HepG2 (cell line): Measurements from ENCODE around the gene HYAL1. TPM values are rescaled to one million over a fixed set of nuclear protein-coding genes. Genes with fewer than 3 reads are reported as not detected.

Experiments
- ATAC-seq: fragments of 200-7000 bp; cut with Tn5 transposase; 3 replicates; pipeline ENCODE4 v1.9.1; 2020; ENCODE audit warnings: mild to moderate bottlenecking, moderate library complexity
- BruUV-seq: library from RNA; stranded (reverse); fragments of 400-500 nt; replicated peaks from 2 replicates; lab custom pipeline; 2021; lab: Mats Ljungman, UMichigan
- CTCF ChIA-PET: fragments of 300-600 bp; formaldehyde crosslinking; extraction: SDS; loops from one replicate; lab custom pipeline; 2021; ENCODE audit warnings: low total read pairs, inconsistent platforms, low intra/inter-chr PET ratio; lab: Yijun Ruan, JAX
- POLR2A ChIA-PET: fragments of 350-600 bp; sonication (Branson Sonifier 250); formaldehyde crosslinking; loops from one replicate; lab custom pipeline; 2020; ENCODE audit warnings: antibody characterized with exemption, inconsistent platforms; lab: Yijun Ruan, JAX
- DNase-seq: peaks from one replicate; pipeline ENCODE4 v3.0.0-alpha.2; 2015; ENCODE audit warnings: low spot score
- FAIRE-seq: peaks from 3 replicates; lab custom pipeline; 2011; peaks lifted over from hg19 to GRCh38; lab: Jason Lieb, UNC
- H2AFZ ChIP-seq: one replicate; pipeline ENCODE4 v1.6.1; 2011; ENCODE audit warnings: low read length, inconsistent platforms
- H3K27ac ChIP-seq: fragments of 300-600 bp; 3 replicates; pipeline ENCODE4 v1.8.0; 2011; ENCODE audit warnings: mixed run types, mild to moderate bottlenecking, mixed read lengths, low read length, inconsistent platforms; ENCODE audit not compliant: insufficient read depth; ENCODE audit errors: extremely low read length
- H3K27me3 ChIP-seq, 2 experiments: fragments of 200-600 bp in 1 of 2; 2 replicates in 1 of 2; 3 replicates in 1 of 2; pipeline versions ENCODE4 v1.6.0 to v1.8.0; 2011; ENCODE audit warnings: low read length in 2 of 2, mild to moderate bottlenecking in 2 of 2, moderate library complexity in 2 of 2, inconsistent platforms in 1 of 2; ENCODE audit not compliant: insufficient read depth in 2 of 2, control insufficient read depth in 1 of 2
- H3K36me3 ChIP-seq, 2 experiments: fragments of 200-600 bp in 1 of 2; replicated peaks in 1 of 2; 2 replicates in 1 of 2; 3 replicates in 1 of 2; pipeline versions ENCODE4 v1.5.1 to v1.8.0; 2011; ENCODE audit warnings: low read length in 2 of 2, inconsistent platforms in 1 of 2; ENCODE audit not compliant: insufficient read depth in 2 of 2, control insufficient read depth in 1 of 2
- H3K4me1 ChIP-seq: 2 replicates; pipeline ENCODE4 v1.5.1; 2012; ENCODE audit warnings: low read length, inconsistent platforms; ENCODE audit not compliant: insufficient read depth
- H3K4me2 ChIP-seq: 2 replicates; pipeline ENCODE4 v1.6.0; 2011; ENCODE audit warnings: low read depth, low read length, inconsistent platforms
- H3K4me3 ChIP-seq, 3 experiments: fragments of 200-600 bp in 1 of 3; sonication (generic), shearing (Covaris generic) in 1 of 3; replicated peaks in 1 of 3; 2 replicates each; pipeline ENCODE4 v1.5.1; 2011 to 2016; ENCODE audit warnings: low read length in 3 of 3, inconsistent platforms in 2 of 3, low read depth in 2 of 3, mild to moderate bottlenecking in 2 of 3, control low read depth in 1 of 3, mixed read lengths in 1 of 3; ENCODE audit not compliant: insufficient read depth in 1 of 3
- H3K79me2 ChIP-seq: one replicate; pipeline ENCODE4 v1.6.1; 2011; ENCODE audit warnings: low read length, inconsistent platforms; ENCODE audit not compliant: insufficient read depth
- H3K9ac ChIP-seq: 2 replicates; pipeline ENCODE4 v1.6.0; 2011; ENCODE audit warnings: mild to moderate bottlenecking, low read depth, low read length, inconsistent platforms; ENCODE audit not compliant: insufficient read depth
- H3K9me3 ChIP-seq: 2 replicates; pipeline ENCODE4 v1.5.1; 2012; ENCODE audit warnings: mild to moderate bottlenecking, low read length
- H4K20me1 ChIP-seq: 2 replicates; pipeline ENCODE4 v1.6.0; 2011; ENCODE audit warnings: inconsistent platforms, mild to moderate bottlenecking, low read length, moderate library complexity; ENCODE audit not compliant: insufficient read depth
- AGO2 ChIP-seq: fragments of 200-400 bp; formaldehyde crosslinking; optimal IDR thresholded peaks from 2 replicates; pipeline ENCODE3; 2017; ENCODE audit warnings: mild to moderate bottlenecking, low read depth, low read length, moderate library complexity
- HDAC1 ChIP-seq: sonication (generic); formaldehyde crosslinking; IDR thresholded peaks from 2 replicates; pipeline ENCODE4 v1.5.1; 2020; ENCODE audit warnings: mild to moderate bottlenecking, missing genetic modification reagents
- RBFOX2 ChIP-seq: fragments of 200-400 bp; formaldehyde crosslinking; IDR thresholded peaks from 2 replicates; pipeline ENCODE4 v1.6.1; 2017; ENCODE audit warnings: low read depth, mild to moderate bottlenecking, low read length
- TARDBP ChIP-seq: sonication (generic); formaldehyde crosslinking; IDR thresholded peaks from 2 replicates; pipeline ENCODE4 v1.8.0; 2022; ENCODE audit warnings: mild to moderate bottlenecking, missing genetic modification reagents
- ZBTB7A ChIP-seq: sonication (generic); formaldehyde crosslinking; IDR thresholded peaks from 2 replicates; pipeline ENCODE4 v1.8.0; 2022; ENCODE audit warnings: mild to moderate bottlenecking, missing genetic modification reagents
- ZNF431 ChIP-seq: sonication (generic); formaldehyde crosslinking; IDR thresholded peaks from 2 replicates; pipeline ENCODE4 v1.9.0; 2022; ENCODE audit warnings: missing genetic modification reagents, low read depth, mild to moderate bottlenecking, borderline replicate concordance
- ZNF547 ChIP-seq: sonication (generic); formaldehyde crosslinking; IDR thresholded peaks from 2 replicates; pipeline ENCODE4 v1.5.1; 2020; ENCODE audit warnings: mild to moderate bottlenecking, missing genetic modification reagents
- ZNF619 ChIP-seq: sonication (generic); formaldehyde crosslinking; IDR thresholded peaks from 2 replicates; pipeline ENCODE4 v1.4.0; 2020; ENCODE audit warnings: mild to moderate bottlenecking, missing genetic modification reagents
- WGBS: methylation state at CpG from one replicate; pipeline ENCODE4 v1.1.6; 2017; ENCODE audit warnings: low lambda C conversion rate; 5-methylcytosine and 5-hydroxymethylcytosine counted together
- in situ Hi-C: cut with HindIII; loops from 2 replicates; pipeline ENCODE4 v1.10.0; 2017; ENCODE audit warnings: low pct_unique_long_range_greater_than_20kb; ENCODE audit not compliant: extremely low pct_ligation_motif_present
- intact Hi-C: fragments of 100-400 bp; cut with micrococcal nuclease; formaldehyde crosslinking; loops from one replicate; pipeline ENCODE4 v1.10.0; 2022; ENCODE audit not compliant: unreplicated experiment
- polyA plus RNA-seq, 8 experiments: library from polyadenylated mRNA; depleted of rRNA in 3 of 8; stranded (reverse) in 7 of 8; unstranded in 1 of 8; fragments of >200 nt; fragmentation: Illumina TruSeq in 4 of 8; extraction: Trizol in 4 of 8; gene quantifications; 2 replicates each; pipeline versions ENCODE4 v1.2.1 to v1.2.3, GENCODE V29; 2011 to 2016; ENCODE audit warnings: low read depth in 4 of 8, missing spikeins in 1 of 8, mixed read lengths in 1 of 8; ENCODE audit not compliant: insufficient read depth in 1 of 8
- total RNA-seq, 5 experiments: library from RNA; depleted of rRNA; stranded (reverse); fragments of >200 nt; fragmentation: Illumina TruSeq; extraction: Trizol; gene quantifications; 2 replicates each; pipeline ENCODE4 v1.2.3, GENCODE V29; 2016; ENCODE audit warnings: low read depth in 1 of 5
- TF ChIP-seq, protein P1 (sequence below): sonication (generic); IDR thresholded peaks from 2 replicates; pipeline ENCODE4 v1.6.1; 2016; ENCODE audit warnings: low read depth, borderline replicate concordance
- TF ChIP-seq, protein P2 (sequence below): sonication (generic); formaldehyde crosslinking; IDR thresholded peaks from 2 replicates; pipeline ENCODE4 v1.9.0; 2022; ENCODE audit warnings: missing genetic modification reagents, mild to moderate bottlenecking, borderline replicate concordance
- TF ChIP-seq, protein P3 (sequence below): sonication (generic); formaldehyde crosslinking; IDR thresholded peaks from 2 replicates; pipeline ENCODE4 v1.8.0; 2022; ENCODE audit warnings: mild to moderate bottlenecking, missing genetic modification reagents; ENCODE audit not compliant: insufficient replicate concordance
- TF ChIP-seq, protein P4 (sequence below): sonication (generic); formaldehyde crosslinking; IDR thresholded peaks from 2 replicates; pipeline ENCODE4 v1.4.0; 2020; ENCODE audit warnings: mild to moderate bottlenecking, missing genetic modification reagents
- TF ChIP-seq, protein P5 (sequence below): sonication (generic); formaldehyde crosslinking; IDR thresholded peaks from 2 replicates; pipeline ENCODE4 v1.4.0; 2020; ENCODE audit warnings: missing genetic modification reagents

The HYAL1 gene
- total and polyA plus RNA-seq, 2 of the 13 experiments (the other 11 are each of a cell fraction or from before 2014, with no cell fraction given) = 76.5 to 193 TPM

DNA sequence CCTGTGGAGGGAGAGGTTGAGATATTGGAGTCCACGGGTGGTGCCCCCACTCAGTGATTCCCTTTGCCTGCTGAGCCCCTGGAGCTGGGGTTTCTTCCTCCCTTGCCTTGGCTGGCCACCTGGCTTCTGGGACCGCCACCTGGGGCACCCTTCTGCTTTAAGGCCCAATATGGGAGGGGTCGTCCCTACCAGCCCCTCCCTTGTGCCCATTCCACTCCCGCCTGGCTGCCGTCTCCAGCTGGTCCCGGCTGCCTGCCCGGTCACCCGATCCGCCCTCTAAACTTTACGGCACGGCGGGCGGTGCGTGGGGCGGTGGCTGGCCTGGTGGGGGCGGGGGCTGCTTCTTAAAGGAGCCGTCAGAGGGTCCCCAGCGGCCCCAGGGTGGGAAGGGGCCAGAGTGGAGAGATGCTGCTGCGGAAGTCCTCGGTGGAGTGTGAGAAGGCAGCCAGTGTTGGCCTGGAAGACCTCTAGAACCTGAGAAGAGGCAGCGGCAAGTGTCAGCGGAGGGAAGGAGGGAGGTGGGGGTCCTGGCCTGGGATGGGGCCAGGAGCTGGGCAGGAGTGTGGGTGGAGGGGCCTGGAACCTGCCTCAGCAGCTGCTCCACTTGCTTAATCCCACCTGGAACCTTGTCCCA, 36.0 kb downstream of the HYAL1 start:
- Histone ChIP-seq H3K9ac (peak overlapping the region; percentile 94), H3K36me3 (no peaks in the 10 kb centered on the region; a peak in 2 of 5 replicates), H2AFZ (no peak overlapping the region), H3K4me2 (peak overlapping the region; percentile 98), H3K27ac (peak overlapping the region; percentile 88), H4K20me1 (no peaks in the 10 kb centered on the region), H3K4me3 (peak overlapping the region; percentile 9 to 83 (median 44); a peak in 5 of 6 replicates), H3K4me1 (peaks cover 88% of the 10 kb centered on the region), H3K27me3 (no peaks in the 10 kb centered on the region; a peak in 1 of 5 replicates), H3K79me2 (peaks cover 37% of the 10 kb centered on the region), H3K9me3 (no peaks in the 10 kb centered on the region)
- WGBS = 28% methylated on average over 7 of the region's 22 CpGs
- intact Hi-C loops (no loop called here), in situ Hi-C loops (no loop called here)
- DNase-seq (no peak), ATAC-seq (no peak), FAIRE-seq (no peak)
- POLR2A ChIA-PET = interaction anchor here (1.1 to 2.7 kb wide), 6 partner anchors 25 to 72 kb away, joined by 3 to 12 read pairs (median 7); partner anchors contain the start of genes IFRD2 and SLC38A3
- CTCF ChIA-PET = no interaction called here
- no TSS peak for BruUV-seq
- TF ChIP-seq ZNF431 (CRISPR knock-in tag) (no peak), ZNF619 (no peak), ZBTB7A (0 out of 2 replicates have a peak, but pooled peaks have one; percentile 32), AGO2 (peak; percentile 63), ZNF547 (CRISPR knock-in tag) (no peak), RBFOX2 (0 out of 2 replicates have a peak, but pooled peaks have one; percentile 30), HDAC1 (no peak), TARDBP (no peak)
- TF ChIP-seq, protein P1, sequence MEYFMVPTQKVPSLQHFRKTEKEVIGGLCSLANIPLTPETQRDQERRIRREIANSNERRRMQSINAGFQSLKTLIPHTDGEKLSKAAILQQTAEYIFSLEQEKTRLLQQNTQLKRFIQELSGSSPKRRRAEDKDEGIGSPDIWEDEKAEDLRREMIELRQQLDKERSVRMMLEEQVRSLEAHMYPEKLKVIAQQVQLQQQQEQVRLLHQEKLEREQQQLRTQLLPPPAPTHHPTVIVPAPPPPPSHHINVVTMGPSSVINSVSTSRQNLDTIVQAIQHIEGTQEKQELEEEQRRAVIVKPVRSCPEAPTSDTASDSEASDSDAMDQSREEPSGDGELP = peak; percentile 23; the same call in 1 of the 2 replicates
- TF ChIP-seq, protein P2, sequence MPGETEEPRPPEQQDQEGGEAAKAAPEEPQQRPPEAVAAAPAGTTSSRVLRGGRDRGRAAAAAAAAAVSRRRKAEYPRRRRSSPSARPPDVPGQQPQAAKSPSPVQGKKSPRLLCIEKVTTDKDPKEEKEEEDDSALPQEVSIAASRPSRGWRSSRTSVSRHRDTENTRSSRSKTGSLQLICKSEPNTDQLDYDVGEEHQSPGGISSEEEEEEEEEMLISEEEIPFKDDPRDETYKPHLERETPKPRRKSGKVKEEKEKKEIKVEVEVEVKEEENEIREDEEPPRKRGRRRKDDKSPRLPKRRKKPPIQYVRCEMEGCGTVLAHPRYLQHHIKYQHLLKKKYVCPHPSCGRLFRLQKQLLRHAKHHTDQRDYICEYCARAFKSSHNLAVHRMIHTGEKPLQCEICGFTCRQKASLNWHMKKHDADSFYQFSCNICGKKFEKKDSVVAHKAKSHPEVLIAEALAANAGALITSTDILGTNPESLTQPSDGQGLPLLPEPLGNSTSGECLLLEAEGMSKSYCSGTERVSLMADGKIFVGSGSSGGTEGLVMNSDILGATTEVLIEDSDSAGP = peak; percentile 98
- TF ChIP-seq, protein P3, sequence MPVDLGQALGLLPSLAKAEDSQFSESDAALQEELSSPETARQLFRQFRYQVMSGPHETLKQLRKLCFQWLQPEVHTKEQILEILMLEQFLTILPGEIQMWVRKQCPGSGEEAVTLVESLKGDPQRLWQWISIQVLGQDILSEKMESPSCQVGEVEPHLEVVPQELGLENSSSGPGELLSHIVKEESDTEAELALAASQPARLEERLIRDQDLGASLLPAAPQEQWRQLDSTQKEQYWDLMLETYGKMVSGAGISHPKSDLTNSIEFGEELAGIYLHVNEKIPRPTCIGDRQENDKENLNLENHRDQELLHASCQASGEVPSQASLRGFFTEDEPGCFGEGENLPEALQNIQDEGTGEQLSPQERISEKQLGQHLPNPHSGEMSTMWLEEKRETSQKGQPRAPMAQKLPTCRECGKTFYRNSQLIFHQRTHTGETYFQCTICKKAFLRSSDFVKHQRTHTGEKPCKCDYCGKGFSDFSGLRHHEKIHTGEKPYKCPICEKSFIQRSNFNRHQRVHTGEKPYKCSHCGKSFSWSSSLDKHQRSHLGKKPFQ = no peak
- TF ChIP-seq, protein P4, sequence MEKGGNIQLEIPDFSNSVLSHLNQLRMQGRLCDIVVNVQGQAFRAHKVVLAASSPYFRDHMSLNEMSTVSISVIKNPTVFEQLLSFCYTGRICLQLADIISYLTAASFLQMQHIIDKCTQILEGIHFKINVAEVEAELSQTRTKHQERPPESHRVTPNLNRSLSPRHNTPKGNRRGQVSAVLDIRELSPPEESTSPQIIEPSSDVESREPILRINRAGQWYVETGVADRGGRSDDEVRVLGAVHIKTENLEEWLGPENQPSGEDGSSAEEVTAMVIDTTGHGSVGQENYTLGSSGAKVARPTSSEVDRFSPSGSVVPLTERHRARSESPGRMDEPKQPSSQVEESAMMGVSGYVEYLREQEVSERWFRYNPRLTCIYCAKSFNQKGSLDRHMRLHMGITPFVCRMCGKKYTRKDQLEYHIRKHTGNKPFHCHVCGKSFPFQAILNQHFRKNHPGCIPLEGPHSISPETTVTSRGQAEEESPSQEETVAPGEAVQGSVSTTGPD (CRISPR knock-in tag) = no peak
- TF ChIP-seq, protein P5, sequence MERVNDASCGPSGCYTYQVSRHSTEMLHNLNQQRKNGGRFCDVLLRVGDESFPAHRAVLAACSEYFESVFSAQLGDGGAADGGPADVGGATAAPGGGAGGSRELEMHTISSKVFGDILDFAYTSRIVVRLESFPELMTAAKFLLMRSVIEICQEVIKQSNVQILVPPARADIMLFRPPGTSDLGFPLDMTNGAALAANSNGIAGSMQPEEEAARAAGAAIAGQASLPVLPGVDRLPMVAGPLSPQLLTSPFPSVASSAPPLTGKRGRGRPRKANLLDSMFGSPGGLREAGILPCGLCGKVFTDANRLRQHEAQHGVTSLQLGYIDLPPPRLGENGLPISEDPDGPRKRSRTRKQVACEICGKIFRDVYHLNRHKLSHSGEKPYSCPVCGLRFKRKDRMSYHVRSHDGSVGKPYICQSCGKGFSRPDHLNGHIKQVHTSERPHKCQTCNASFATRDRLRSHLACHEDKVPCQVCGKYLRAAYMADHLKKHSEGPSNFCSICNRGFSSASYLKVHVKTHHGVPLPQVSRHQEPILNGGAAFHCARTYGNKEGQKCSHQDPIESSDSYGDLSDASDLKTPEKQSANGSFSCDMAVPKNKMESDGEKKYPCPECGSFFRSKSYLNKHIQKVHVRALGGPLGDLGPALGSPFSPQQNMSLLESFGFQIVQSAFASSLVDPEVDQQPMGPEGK (CRISPR knock-in tag) = peak; percentile 70
